A673 (cell line): ENCODE data around the gene SETDB2. TPM values are rescaled to one million over a fixed set of nuclear protein-coding genes. Genes with fewer than 3 reads are reported as not detected.

Experiments
- BruUV-seq: library from RNA; stranded (reverse); fragments of 400-500 nt; replicated peaks from 2 replicates; lab custom pipeline; 2021; lab: Mats Ljungman, UMichigan
- CTCF ChIA-PET: fragments of 300-600 bp; sonication (Branson Sonifier 250); formaldehyde crosslinking; loops from one replicate; lab custom pipeline; 2022; ENCODE audit warnings: antibody characterized with exemption; lab: Charles Lee
- POLR2A ChIA-PET: fragments of 300-600 bp; sonication (Branson Sonifier 250); formaldehyde crosslinking; loops from one replicate; lab custom pipeline; 2022; ENCODE audit warnings: antibody characterized with exemption; ENCODE audit not compliant: low non-redundant PET; lab: Charles Lee
- DNase-seq: peaks from one replicate; pipeline ENCODE4 v3.0.0-alpha.2; 2015; ENCODE audit warnings: low spot score
- H3K27ac ChIP-seq: fragments of 200-600 bp; sonication (generic); 2 replicates; pipeline ENCODE4 v1.5.1; 2016; ENCODE audit warnings: mixed run types, low read depth, mild to moderate bottlenecking, mixed read lengths, antibody characterized with exemption, low read length; ENCODE audit not compliant: poor library complexity, severe bottlenecking
- H3K27me3 ChIP-seq: fragments of 200-600 bp; sonication (generic); replicated peaks from 2 replicates; pipeline ENCODE4 v1.6.1; 2017; ENCODE audit warnings: mixed run types, low read depth, mild to moderate bottlenecking, mixed read lengths, antibody characterized with exemption, low read length; ENCODE audit not compliant: insufficient read depth, poor library complexity
- H3K36me3 ChIP-seq: fragments of 200-600 bp; sonication (generic); 2 replicates; pipeline ENCODE4 v1.6.1; 2016; ENCODE audit warnings: mixed run types, mild to moderate bottlenecking, mixed read lengths, antibody characterized with exemption, low read length; ENCODE audit not compliant: insufficient read depth, poor library complexity, severe bottlenecking
- H3K4me1 ChIP-seq: fragments of 200-600 bp; sonication (generic); 2 replicates; pipeline ENCODE4 v1.6.1; 2017; ENCODE audit warnings: mixed run types, mild to moderate bottlenecking, mixed read lengths, antibody characterized with exemption, low read length; ENCODE audit not compliant: insufficient read depth, poor library complexity, severe bottlenecking
- H3K4me3 ChIP-seq: fragments of 200-600 bp; sonication (generic); 2 replicates; pipeline ENCODE4 v1.5.1; 2016; ENCODE audit warnings: low read depth, mixed run types, mild to moderate bottlenecking, mixed read lengths, low read length; ENCODE audit not compliant: poor library complexity, severe bottlenecking
- H3K9me3 ChIP-seq: fragments of 200-600 bp; sonication (generic); 2 replicates; pipeline ENCODE4 v1.6.1; 2016; ENCODE audit warnings: mixed run types, low read depth, mild to moderate bottlenecking, mixed read lengths, antibody characterized with exemption, low read length; ENCODE audit not compliant: poor library complexity, severe bottlenecking
- CTCF ChIP-seq: fragments of 300-800, 200-600 bp; sonication (generic); conservative IDR thresholded peaks from 2 replicates; pipeline ENCODE4 v1.5.1; 2017; ENCODE audit warnings: low read depth, mild to moderate bottlenecking, antibody characterized with exemption, low read length, moderate library complexity, mixed read lengths
- EZH2 ChIP-seq: fragments of 200-600 bp; sonication (generic); IDR thresholded peaks from 2 replicates; pipeline ENCODE4 v1.6.1; 2017; ENCODE audit warnings: borderline replicate concordance, low read depth, mild to moderate bottlenecking, mixed read lengths, antibody characterized with exemption, low read length; ENCODE audit not compliant: poor library complexity, severe bottlenecking
- intact Hi-C: fragments of 100-400 bp; cut with micrococcal nuclease; formaldehyde crosslinking; loops from one replicate; pipeline ENCODE4 v1.10.0; 2022; ENCODE audit not compliant: unreplicated experiment
- total RNA-seq: library from RNA; stranded (reverse); gene quantifications from 2 replicates; pipeline ENCODE4 v1.2.3, GENCODE V29; 2021

SETDB2 gene
- total RNA-seq, 1 experiment from 2014 or later: 3.8 TPM

DNA sequence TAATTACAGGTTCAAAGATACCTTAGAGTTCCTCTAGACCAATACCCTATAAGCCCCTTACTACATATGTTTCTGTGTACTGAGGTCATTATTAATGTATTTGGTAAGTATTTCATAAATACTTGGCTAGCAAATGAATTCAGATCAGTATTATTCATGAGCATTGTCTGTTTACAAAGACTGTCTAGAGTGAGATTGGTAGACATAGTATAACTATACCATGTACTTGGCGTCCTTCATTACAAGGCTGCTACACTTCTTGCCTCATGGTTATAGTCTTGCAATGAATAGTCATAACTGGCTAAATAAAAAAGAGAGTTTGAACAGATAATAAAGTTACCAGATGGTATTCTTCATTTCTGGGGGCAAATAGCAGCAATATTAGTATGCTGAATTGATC is 12.1 kb downstream of the SETDB2 start:
- POLR2A ChIA-PET: no interaction called here
- intact Hi-C loops: no loop called here
- CTCF ChIA-PET: no interaction called here
- no peak for TF ChIP-seq EZH2
- TF ChIP-seq CTCF: no peak
- Histone ChIP-seq H3K27me3 (no peaks in the 10 kb centered on the region), H3K4me1 (no peaks in the 10 kb centered on the region), H3K4me3 (no peak overlapping the region), H3K36me3 (no peaks in the 10 kb centered on the region), H3K27ac (no peak overlapping the region), H3K9me3 (no peaks in the 10 kb centered on the region)
- no TSS peak for BruUV-seq
- DNase-seq: no peak

- no peaks in the 10 kb centered on the region for H3K36me3 ChIP-seq
- no peak overlapping the region for H3K4me3 ChIP-seq
- H3K27ac ChIP-seq: no peak overlapping the region
- no peaks in the 10 kb centered on the region for H3K9me3 ChIP-seq
- POLR2A ChIA-PET: no interaction called here
- H3K27me3 ChIP-seq: no peaks in the 10 kb centered on the region
- no peak for DNase-seq
- no peak for TF ChIP-seq CTCF
- no peaks in the 10 kb centered on the region for H3K4me1 ChIP-seq
- BruUV-seq: no TSS peak
- CTCF ChIA-PET: no interaction called here
- intact Hi-C loops: no loop called here
Measured at GRCh38 chr13:49457221-49457620, 13.1 kb downstream of the SETDB2 start.

DNA sequence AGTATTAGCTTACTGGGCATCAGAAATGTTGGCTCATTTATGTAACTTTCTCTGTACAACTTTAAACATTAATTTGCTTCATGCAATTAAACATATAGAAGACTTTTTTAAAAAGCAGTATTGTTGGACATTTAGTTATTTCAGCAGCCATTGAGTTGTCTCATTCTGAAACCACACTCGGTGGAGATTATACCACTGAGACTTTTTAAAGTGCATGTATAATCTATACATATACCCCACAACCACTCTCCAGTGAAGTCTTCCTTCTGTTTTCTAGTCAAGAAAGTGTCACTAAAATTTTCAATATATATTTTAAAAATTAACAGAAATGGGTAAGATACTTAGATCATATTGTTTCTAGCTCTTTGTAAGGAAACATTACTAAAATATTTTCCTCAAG is 15.5 kb downstream of the SETDB2 start:
- ChIA-PET POLR2A (no interaction called here), CTCF (no interaction called here)
- H3K4me1 ChIP-seq: no peaks in the 10 kb centered on the region
- no peak overlapping the region for H3K4me3 ChIP-seq
- no peaks in the 10 kb centered on the region for H3K27me3 ChIP-seq
- BruUV-seq: no TSS peak
- H3K9me3 ChIP-seq: no peaks in the 10 kb centered on the region
- H3K36me3 ChIP-seq: no peaks in the 10 kb centered on the region
- no peak overlapping the region for H3K27ac ChIP-seq
- intact Hi-C loops: no loop called here
- no peak for TF ChIP-seq EZH2
- TF ChIP-seq CTCF: no peak
- DNase-seq: no peak
